A673 (cell line): ENCODE results near the gene ZNF865.

ENCODE experiments used
- EZH2 ChIP-seq: fragments of 200-600 bp; sonication (generic); IDR thresholded peaks from 2 replicates; pipeline ENCODE4 v1.6.1; 2017; ENCODE audit warnings: borderline replicate concordance, low read depth, mild to moderate bottlenecking, mixed read lengths, antibody characterized with exemption, low read length; ENCODE audit not compliant: poor library complexity, severe bottlenecking
- TF ChIP-seq, protein P1 (sequence below): fragments of 300-800, 200-600 bp; sonication (generic); conservative IDR thresholded peaks from 2 replicates; pipeline ENCODE4 v1.5.1; 2017; ENCODE audit warnings: low read depth, mild to moderate bottlenecking, antibody characterized with exemption, low read length, moderate library complexity, mixed read lengths

DNA sequence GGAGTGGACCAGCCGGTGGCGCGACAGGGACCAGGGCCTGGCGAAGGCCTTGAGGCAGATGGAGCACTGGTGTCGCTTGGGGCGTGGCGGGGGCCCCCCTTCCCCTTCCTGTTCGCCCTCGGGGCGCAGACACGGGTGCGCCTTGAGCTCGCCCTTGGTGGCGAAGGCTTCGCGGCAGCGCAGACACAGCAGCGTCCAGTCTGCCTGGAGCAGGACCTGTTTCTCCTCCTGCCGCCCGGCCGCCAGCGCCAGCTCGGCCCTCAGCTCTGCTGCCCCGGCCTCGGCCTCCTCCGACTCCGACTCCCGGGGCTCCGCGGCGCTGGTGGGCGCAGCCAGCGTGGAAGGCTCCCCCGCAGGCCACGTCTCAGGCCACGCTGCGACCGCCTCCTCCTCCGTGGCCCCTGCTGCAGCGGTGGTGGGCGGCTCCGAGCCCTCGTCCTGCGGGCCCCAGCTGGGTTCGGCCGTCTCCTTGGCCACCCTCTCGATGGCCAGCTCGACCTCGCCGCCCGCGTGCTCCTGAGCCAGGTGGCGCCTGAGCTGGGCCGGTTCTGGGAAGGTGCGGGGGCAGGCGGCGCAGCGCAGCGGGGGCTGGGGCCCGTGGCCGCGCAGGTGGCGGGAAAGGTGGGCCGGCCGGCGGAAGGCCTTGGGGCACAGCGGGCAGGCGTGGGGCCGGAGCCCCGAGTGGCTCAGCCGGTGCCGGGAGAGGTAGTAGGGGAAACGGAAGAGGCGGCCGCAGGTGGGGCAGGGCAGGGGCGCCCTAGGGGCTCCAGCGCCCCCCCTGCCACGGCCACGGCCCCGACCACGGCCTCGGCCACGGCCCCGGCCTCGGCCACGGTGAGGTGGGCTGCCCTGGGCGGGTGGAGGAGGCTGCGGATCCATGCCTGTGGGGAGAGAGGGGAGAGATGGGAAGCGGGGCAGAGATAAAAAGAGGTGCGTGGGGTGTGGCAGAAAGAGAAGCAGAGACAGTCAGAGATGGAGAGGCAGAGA is 26.4 kb upstream of the ZNF865 start:
- TF ChIP-seq, protein P1, sequence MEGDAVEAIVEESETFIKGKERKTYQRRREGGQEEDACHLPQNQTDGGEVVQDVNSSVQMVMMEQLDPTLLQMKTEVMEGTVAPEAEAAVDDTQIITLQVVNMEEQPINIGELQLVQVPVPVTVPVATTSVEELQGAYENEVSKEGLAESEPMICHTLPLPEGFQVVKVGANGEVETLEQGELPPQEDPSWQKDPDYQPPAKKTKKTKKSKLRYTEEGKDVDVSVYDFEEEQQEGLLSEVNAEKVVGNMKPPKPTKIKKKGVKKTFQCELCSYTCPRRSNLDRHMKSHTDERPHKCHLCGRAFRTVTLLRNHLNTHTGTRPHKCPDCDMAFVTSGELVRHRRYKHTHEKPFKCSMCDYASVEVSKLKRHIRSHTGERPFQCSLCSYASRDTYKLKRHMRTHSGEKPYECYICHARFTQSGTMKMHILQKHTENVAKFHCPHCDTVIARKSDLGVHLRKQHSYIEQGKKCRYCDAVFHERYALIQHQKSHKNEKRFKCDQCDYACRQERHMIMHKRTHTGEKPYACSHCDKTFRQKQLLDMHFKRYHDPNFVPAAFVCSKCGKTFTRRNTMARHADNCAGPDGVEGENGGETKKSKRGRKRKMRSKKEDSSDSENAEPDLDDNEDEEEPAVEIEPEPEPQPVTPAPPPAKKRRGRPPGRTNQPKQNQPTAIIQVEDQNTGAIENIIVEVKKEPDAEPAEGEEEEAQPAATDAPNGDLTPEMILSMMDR: no peak
- no peak for TF ChIP-seq EZH2
